K562 (cell line): ENCODE results near the gene NPHP3. TPM values are rescaled to one million over a fixed set of nuclear protein-coding genes. Genes with fewer than 3 reads are reported as not detected.

Source experiments
- E2F5 ChIP-seq: sonication (generic); formaldehyde crosslinking; IDR thresholded peaks from 2 replicates; pipeline ENCODE4 v1.8.0; 2022; ENCODE audit warnings: mild to moderate bottlenecking, missing genetic modification reagents
- KLF1 ChIP-seq: fragments of 450-650 bp; IDR thresholded peaks from 2 replicates; pipeline ENCODE4 v1.6.1; 2016; ENCODE audit warnings: missing genetic modification characterization, missing compliant biosample characterization
- TEAD1 ChIP-seq, 2 experiments: fragments of 450-650 bp in 1 of 2; sonication (generic) in 1 of 2; formaldehyde crosslinking; IDR thresholded peaks; 2 replicates each; pipeline versions ENCODE4 v1.4.0 to v1.8.0; 2020 to 2022; ENCODE audit warnings: mild to moderate bottlenecking in 2 of 2, missing genetic modification reagents in 1 of 2
- TEAD4 ChIP-seq, 2 experiments: sonication (generic) in 1 of 2; formaldehyde crosslinking in 1 of 2; IDR thresholded peaks; 2 replicates each; pipeline versions ENCODE4 v1.6.1 to v1.8.0; 2012 to 2022; ENCODE audit warnings: borderline replicate concordance in 1 of 2, inconsistent platforms in 1 of 2, low read length in 1 of 2, mild to moderate bottlenecking in 1 of 2, missing genetic modification reagents in 1 of 2
- TFE3 ChIP-seq: fragments of 450-650 bp; formaldehyde crosslinking; IDR thresholded peaks from 2 replicates; pipeline ENCODE4 v1.4.0; 2020; ENCODE audit warnings: mild to moderate bottlenecking, mixed read lengths
- ZNF79 ChIP-seq: fragments of 250-450 bp; sonication (Bioruptor Pico); IDR thresholded peaks from 2 replicates; pipeline ENCODE4 v1.4.0; 2020; ENCODE audit warnings: low read depth, mild to moderate bottlenecking, moderate library complexity
- polyA plus RNA-seq, 8 experiments: library from polyadenylated mRNA; depleted of rRNA in 4 of 8; stranded (reverse) in 5 of 8; unstranded in 3 of 8; fragments of >200 nt; fragmentation: Nextera tagmentation in 2 of 8; fragmentation: Illumina TruSeq in 1 of 8; extraction: Ambion mirVana in 2 of 8; extraction: Trizol in 1 of 8; gene quantifications; 2 replicates each; pipeline versions ENCODE4 v1.2.1 to v1.2.3, GENCODE V29; 2011 to 2014; ENCODE audit warnings: inconsistent platforms in 1 of 8, missing spikeins in 1 of 8
- total RNA-seq, 7 experiments: library from RNA; depleted of rRNA in 6 of 7; stranded (reverse); fragments of >200 nt in 6 of 7; fragmentation: Illumina TruSeq in 2 of 7; extraction: Trizol in 2 of 7; gene quantifications; 2 replicates each; pipeline versions ENCODE4 v1.2.1 to v1.2.3, GENCODE V29; 2011 to 2021; ENCODE audit warnings: low replicate concordance in 1 of 7
- TF ChIP-seq, protein P1 (sequence below): IDR thresholded peaks from 2 replicates; pipeline ENCODE4 v1.6.1; 2012; ENCODE audit warnings: low read depth, low read length, improper control_type of control experiment, borderline replicate concordance
- TF ChIP-seq, protein P2 (sequence below): sonication (generic); formaldehyde crosslinking; IDR thresholded peaks from 2 replicates; pipeline ENCODE4 v1.8.1; 2023; ENCODE audit warnings: mild to moderate bottlenecking, missing genetic modification reagents
- TF ChIP-seq, protein P3 (sequence below): sonication (generic); formaldehyde crosslinking; IDR thresholded peaks from 2 replicates; pipeline ENCODE4 v1.8.0; 2023; ENCODE audit warnings: mild to moderate bottlenecking, missing genetic modification reagents

Gene NPHP3
- total and polyA plus RNA-seq, 9 of the 15 experiments (the other 6 are each of a cell fraction or from before 2014, with no cell fraction given), result 0.62 to 13.2 (median 5.8) TPM

- TF ChIP-seq TFE3 (CRISPR knock-in tag), result no peak
- TF ChIP-seq, protein P1, sequence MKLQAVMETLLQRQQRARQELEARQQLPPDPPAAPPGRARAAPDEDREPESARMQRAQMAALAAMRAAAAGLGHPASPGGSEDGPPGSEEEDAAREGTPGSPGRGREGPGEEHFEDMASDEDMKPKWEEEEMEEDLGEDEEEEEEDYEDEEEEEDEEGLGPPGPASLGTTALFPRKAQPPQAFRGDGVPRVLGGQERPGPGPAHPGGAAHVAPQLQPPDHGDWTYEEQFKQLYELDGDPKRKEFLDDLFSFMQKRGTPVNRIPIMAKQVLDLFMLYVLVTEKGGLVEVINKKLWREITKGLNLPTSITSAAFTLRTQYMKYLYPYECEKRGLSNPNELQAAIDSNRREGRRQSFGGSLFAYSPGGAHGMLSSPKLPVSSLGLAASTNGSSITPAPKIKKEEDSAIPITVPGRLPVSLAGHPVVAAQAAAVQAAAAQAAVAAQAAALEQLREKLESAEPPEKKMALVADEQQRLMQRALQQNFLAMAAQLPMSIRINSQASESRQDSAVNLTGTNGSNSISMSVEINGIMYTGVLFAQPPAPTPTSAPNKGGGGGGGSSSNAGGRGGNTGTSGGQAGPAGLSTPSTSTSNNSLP, result 0 out of 2 replicates have a peak, but pooled peaks have one; percentile 71
- TF ChIP-seq, protein P2, sequence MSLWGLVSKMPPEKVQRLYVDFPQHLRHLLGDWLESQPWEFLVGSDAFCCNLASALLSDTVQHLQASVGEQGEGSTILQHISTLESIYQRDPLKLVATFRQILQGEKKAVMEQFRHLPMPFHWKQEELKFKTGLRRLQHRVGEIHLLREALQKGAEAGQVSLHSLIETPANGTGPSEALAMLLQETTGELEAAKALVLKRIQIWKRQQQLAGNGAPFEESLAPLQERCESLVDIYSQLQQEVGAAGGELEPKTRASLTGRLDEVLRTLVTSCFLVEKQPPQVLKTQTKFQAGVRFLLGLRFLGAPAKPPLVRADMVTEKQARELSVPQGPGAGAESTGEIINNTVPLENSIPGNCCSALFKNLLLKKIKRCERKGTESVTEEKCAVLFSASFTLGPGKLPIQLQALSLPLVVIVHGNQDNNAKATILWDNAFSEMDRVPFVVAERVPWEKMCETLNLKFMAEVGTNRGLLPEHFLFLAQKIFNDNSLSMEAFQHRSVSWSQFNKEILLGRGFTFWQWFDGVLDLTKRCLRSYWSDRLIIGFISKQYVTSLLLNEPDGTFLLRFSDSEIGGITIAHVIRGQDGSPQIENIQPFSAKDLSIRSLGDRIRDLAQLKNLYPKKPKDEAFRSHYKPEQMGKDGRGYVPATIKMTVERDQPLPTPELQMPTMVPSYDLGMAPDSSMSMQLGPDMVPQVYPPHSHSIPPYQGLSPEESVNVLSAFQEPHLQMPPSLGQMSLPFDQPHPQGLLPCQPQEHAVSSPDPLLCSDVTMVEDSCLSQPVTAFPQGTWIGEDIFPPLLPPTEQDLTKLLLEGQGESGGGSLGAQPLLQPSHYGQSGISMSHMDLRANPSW, result no peak
- TF ChIP-seq TEAD1 (CRISPR knock-in tag; IDR thresholded peaks at IDR 0.05), result peak in 1 of 2 experiments; percentile 72; a peak in 2 of 4 replicates
- no peak for TF ChIP-seq ZNF79
- peak; percentile 64 for TF ChIP-seq TEAD4 (IDR thresholded peaks at IDR 0.05; ENCODE audit: low read length)
- TF ChIP-seq TEAD4 (CRISPR knock-in tag; IDR thresholded peaks at IDR 0.05; ENCODE audit: borderline replicate concordance), result no peak
- TF ChIP-seq, protein P3, sequence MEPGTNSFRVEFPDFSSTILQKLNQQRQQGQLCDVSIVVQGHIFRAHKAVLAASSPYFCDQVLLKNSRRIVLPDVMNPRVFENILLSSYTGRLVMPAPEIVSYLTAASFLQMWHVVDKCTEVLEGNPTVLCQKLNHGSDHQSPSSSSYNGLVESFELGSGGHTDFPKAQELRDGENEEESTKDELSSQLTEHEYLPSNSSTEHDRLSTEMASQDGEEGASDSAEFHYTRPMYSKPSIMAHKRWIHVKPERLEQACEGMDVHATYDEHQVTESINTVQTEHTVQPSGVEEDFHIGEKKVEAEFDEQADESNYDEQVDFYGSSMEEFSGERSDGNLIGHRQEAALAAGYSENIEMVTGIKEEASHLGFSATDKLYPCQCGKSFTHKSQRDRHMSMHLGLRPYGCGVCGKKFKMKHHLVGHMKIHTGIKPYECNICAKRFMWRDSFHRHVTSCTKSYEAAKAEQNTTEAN (CRISPR knock-in tag), result no peak
- no peak for TF ChIP-seq E2F5 (CRISPR knock-in tag)
- no peak for TF ChIP-seq KLF1
Measured at GRCh38 chr3:132726341-132726823, 4.2 kb upstream of the NPHP3 start (continued).
